ENCODE data around the gene ATXN1. TPM values are rescaled to one million over a fixed set of nuclear protein-coding genes. Genes with fewer than 3 reads are reported as not detected.

ATXN1 gene
- total RNA-seq, 1 donor from 2014 or later, result 62.7 TPM

DNA sequence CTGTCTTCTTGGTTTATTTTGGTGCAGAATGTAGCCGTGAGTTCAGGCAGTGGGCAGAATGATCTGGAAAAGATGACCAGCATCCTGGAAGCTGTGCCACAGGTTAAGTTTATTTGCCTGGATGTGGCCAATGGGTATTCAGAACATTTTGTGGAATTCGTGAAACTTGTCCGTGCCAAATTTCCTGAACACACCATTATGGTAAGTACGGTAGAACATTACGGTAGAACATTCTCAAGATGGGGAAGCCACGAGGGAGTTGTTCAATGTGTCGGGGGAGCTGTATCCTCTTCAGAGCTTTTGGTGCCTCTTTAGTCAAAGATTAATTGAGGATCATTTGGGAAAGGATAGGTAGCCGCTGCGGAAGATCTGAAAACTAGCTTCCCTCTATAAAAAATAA, 506.7 kb downstream of the ATXN1 start:
- intact Hi-C loops (cut with micrococcal nuclease), result no loop called here

DNA sequence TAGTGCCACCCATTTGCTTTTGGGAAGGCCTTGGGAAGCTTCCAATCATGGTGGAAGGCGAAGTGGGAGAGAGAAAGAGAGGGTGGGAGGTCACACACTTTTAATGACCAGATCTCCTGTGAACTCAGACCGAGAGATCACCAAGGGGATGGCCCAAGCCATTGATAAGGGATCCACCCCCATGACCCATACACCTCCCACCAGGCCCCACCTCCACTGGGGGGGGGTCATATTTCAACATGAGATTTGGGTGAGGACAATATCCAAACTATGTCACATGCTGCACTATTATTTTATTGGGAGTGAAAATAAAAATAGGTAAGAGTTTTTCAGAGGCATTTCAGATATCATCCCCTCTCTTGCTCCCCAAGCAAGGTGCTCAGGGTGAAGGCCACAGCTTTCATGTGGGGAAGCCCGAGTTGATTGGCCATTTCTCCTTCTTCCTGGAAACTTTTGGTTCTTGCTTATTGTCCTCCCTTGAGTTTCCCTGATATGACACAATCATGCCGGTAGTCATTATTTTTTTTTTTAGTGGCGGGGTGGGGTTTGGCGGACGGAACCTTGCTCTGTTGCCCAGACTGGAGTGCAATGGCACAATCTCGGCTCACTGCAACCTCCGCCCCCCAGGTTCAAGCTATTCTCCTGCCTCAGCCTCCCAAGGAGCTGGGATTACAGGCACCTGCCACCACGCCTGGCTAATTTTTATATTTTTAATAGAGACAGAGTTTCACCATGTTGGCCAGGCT, 507.7 kb downstream of the ATXN1 start:
- intact Hi-C loops (cut with micrococcal nuclease), result no loop called here

DNA sequence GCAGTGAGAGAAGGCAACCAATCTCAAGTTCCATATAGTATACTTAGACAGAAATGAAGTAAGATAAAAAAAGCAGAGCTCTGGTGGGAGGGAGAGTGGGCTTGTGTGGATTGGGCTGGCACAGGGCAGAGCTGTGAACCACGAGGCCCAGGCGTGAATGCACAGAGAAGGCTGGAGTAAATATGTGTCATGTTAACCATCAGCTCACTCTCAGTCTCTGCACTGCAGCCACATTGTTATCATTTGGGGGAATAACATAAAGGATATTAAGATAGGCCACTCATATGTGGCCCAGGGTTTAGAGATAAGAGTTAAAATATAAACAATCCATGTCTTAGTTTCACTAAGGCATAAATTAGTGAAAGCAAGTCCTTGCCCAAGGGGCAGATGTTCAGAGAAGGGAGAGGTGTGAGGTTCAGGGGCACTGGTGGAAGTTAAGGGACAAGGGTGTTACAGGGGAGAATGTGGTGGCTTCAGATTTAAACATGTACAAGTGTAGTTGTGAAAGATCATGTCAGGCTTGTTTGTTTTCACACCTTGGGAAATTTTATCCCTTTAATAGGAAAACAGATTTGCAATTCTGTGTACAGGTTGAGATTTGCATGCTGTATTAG, 508.5 kb downstream of the ATXN1 start:
- intact Hi-C loops (cut with micrococcal nuclease), result no loop called here

DNA sequence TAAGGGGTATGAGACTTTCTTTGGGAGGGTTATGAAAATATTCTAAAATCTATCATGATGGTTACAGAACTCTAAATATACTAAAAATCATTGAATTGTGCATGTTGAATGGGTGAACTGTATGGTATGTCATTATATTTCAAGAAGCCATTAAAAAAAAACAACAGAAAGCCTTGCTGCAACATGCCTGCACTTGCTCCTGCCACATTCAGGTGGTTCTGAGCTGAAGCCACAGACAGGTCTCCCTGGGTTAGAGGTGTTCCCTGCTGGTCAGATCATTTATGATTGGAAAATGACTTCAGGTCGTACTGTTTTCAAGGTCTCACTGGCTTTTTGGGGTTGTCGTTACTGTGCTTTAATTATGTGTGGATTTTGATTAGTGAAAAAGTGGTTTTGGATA, 509.6 kb downstream of the ATXN1 start:
- intact Hi-C loops (cut with micrococcal nuclease), result no loop called here

DNA sequence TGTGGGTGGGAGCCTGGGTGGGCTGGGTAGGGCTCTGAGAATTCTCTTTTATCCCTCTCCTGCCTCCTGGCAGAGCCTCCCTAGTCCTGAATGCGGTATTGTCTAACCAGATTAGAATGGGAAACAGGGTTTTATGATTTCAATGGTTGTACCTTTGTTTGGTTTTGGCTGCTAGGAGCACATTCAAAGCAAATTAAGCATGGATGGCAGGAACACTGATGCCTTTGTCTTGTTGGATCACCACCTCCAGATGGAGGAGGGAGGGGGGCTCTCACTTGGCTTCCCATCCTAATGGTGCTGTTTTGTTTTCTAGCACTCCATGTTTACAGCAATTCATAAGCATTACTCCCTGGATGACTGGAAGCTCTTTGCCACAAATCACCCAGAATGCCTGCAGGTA, 511.3 kb downstream of the ATXN1 start:
- intact Hi-C loops (cut with micrococcal nuclease), result no loop called here
